ENCODE results near the gene MEF2C. TPM values are rescaled to one million over a fixed set of nuclear protein-coding genes. Genes with fewer than 3 reads are reported as not detected.

Gene MEF2C
- total and polyA plus RNA-seq, 2 of the 13 experiments (the other 11 are each of a cell fraction or from before 2014, with no cell fraction given): 0.02 TPM; not detected in 1

DNA sequence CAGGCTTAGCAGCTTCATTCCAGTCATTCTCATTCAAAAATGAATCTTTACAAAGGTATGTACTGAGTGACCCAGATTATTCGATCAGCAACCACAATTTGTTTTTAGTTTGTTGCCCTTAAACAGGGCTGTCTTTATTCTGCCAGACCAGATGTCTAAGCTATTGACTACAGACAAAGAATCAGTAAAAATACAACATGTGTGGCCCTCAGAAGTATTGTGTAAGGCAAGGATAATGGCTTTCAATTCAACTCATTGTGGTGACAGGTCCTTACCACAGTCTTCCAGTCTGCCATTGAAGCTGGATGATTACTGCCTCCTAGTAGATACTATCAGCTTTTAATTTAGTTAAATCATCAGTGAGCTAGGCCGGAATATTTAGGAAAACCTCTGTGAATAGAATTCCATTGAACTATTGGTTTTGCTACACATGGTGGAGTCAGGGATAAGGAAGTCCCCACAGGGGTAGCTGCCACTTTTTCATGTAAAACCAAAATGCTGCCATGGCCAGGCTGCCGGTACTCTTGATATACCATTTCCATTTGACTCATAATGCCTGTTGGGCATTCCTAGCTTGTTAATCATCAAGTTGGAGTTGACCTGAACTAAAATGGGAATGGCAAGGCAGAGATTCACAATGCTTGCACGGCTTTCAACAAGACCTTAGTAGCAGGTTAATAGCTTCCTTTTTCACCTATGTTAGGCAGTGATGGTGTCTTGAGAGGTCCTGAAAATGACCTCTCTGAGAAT, 175.6 kb downstream of the MEF2C start (continued):
- TF ChIP-seq, protein P1, sequence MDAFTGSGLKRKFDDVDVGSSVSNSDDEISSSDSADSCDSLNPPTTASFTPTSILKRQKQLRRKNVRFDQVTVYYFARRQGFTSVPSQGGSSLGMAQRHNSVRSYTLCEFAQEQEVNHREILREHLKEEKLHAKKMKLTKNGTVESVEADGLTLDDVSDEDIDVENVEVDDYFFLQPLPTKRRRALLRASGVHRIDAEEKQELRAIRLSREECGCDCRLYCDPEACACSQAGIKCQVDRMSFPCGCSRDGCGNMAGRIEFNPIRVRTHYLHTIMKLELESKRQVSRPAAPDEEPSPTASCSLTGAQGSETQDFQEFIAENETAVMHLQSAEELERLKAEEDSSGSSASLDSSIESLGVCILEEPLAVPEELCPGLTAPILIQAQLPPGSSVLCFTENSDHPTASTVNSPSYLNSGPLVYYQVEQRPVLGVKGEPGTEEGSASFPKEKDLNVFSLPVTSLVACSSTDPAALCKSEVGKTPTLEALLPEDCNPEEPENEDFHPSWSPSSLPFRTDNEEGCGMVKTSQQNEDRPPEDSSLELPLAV (CRISPR knock-in tag; conservative IDR thresholded peaks at IDR 0.05; ENCODE audit: low read depth): no peak
- TF ChIP-seq POLR2AphosphoS2 (IDR thresholded peaks at IDR 0.05; ENCODE audit: low read depth, low read length): no peak
- TF ChIP-seq, protein P2, sequence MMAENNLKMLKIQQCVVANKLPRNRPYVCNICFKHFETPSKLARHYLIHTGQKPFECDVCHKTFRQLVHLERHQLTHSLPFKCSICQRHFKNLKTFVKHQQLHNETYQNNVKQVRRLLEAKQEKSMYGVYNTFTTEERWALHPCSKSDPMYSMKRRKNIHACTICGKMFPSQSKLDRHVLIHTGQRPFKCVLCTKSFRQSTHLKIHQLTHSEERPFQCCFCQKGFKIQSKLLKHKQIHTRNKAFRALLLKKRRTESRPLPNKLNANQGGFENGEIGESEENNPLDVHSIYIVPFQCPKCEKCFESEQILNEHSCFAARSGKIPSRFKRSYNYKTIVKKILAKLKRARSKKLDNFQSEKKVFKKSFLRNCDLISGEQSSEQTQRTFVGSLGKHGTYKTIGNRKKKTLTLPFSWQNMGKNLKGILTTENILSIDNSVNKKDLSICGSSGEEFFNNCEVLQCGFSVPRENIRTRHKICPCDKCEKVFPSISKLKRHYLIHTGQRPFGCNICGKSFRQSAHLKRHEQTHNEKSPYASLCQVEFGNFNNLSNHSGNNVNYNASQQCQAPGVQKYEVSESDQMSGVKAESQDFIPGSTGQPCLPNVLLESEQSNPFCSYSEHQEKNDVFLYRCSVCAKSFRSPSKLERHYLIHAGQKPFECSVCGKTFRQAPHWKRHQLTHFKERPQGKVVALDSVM (CRISPR knock-in tag; IDR thresholded peaks at IDR 0.05): no peak

DNA sequence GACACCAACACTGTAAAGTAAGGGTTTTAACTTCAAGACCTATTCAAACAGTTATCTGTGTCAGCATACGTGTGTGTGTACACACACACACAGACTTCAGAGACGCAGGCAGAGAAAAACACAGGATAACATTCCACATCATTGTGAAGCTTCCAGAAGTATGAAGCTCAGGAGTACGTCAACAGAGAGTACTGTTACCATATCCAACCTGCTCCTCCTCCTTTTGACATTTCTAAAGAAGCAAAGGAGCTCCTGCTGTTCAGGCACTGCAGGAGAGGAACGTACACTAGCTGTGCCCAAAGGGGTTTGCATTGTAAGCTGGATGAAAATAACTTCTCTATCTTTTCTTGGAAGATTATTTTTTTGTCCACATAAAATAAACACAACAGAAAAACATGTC, 180.7 kb downstream of the MEF2C start:
- no peak for DNase-seq (ENCODE audit: low spot score)
- H3K4me2 ChIP-seq (ENCODE audit: low read depth, low read length): no peak overlapping the region
- no peaks in the 10 kb centered on the region for H4K20me1 ChIP-seq (ENCODE audit: insufficient read depth, low read length)
- no TSS peak for BruUV-seq (replicated peaks)
- FAIRE-seq: no peak
- H3K9me3 ChIP-seq (ENCODE audit: low read length): no peaks in the 10 kb centered on the region
- H3K27me3 ChIP-seq (ENCODE audit: control insufficient read depth in 1 of 2, insufficient read depth in 2 of 2, low read length in 2 of 2): no peaks in the 10 kb centered on the region
- no peaks in the 10 kb centered on the region for H3K79me2 ChIP-seq (ENCODE audit: insufficient read depth, low read length)
- 12% methylated on average over 4 of the region's 4 CpGs for WGBS (ENCODE audit: low lambda C conversion rate)
- no peaks in the 10 kb centered on the region for H3K36me3 ChIP-seq (replicated peaks in 1 of 2; ENCODE audit: control insufficient read depth in 1 of 2, insufficient read depth in 2 of 2, low read length in 2 of 2)
- H2AFZ ChIP-seq (ENCODE audit: low read length): no peak overlapping the region
- H3K9ac ChIP-seq (ENCODE audit: insufficient read depth, low read depth, low read length): no peak overlapping the region
- POLR2A ChIA-PET: no interaction called here
- CTCF ChIA-PET (ENCODE audit: low intra/inter-chr PET ratio, low total read pairs): no interaction called here
- in situ Hi-C loops (cut with HindIII; ENCODE audit: extremely low pct_ligation_motif_present, low pct_unique_long_range_greater_than_20kb): no loop called here
- no peaks in the 10 kb centered on the region for H3K4me1 ChIP-seq (ENCODE audit: insufficient read depth, low read length)
- TF ChIP-seq ZSCAN25 (CRISPR knock-in tag; IDR thresholded peaks at IDR 0.05) (no peak), ZBTB3 (CRISPR knock-in tag; IDR thresholded peaks at IDR 0.05; ENCODE audit: borderline replicate concordance, low read depth) (no peak), ZKSCAN8 (CRISPR knock-in tag; IDR thresholded peaks at IDR 0.05; ENCODE audit: borderline replicate concordance) (no peak), PHF8 (CRISPR knock-in tag; IDR thresholded peaks at IDR 0.05) (no peak), ZNF724P (CRISPR knock-in tag; IDR thresholded peaks at IDR 0.05; ENCODE audit: borderline replicate concordance) (no peak), KDM5A (IDR thresholded peaks at IDR 0.05; ENCODE audit: borderline replicate concordance, low read length) (no peak), PAWR (CRISPR knock-in tag; IDR thresholded peaks at IDR 0.05; ENCODE audit: borderline replicate concordance) (no peak), ZKSCAN1 (IDR thresholded peaks at IDR 0.05; ENCODE audit: low read length) (no peak), ZNF350 (CRISPR knock-in tag; IDR thresholded peaks at IDR 0.05; ENCODE audit: borderline replicate concordance, low read depth) (no peak), ZNF124 (CRISPR knock-in tag; IDR thresholded peaks at IDR 0.05) (no peak)
- TF ChIP-seq, protein P3, sequence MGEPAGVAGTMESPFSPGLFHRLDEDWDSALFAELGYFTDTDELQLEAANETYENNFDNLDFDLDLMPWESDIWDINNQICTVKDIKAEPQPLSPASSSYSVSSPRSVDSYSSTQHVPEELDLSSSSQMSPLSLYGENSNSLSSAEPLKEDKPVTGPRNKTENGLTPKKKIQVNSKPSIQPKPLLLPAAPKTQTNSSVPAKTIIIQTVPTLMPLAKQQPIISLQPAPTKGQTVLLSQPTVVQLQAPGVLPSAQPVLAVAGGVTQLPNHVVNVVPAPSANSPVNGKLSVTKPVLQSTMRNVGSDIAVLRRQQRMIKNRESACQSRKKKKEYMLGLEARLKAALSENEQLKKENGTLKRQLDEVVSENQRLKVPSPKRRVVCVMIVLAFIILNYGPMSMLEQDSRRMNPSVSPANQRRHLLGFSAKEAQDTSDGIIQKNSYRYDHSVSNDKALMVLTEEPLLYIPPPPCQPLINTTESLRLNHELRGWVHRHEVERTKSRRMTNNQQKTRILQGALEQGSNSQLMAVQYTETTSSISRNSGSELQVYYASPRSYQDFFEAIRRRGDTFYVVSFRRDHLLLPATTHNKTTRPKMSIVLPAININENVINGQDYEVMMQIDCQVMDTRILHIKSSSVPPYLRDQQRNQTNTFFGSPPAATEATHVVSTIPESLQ (CRISPR knock-in tag; conservative IDR thresholded peaks at IDR 0.05): no peak
- TF ChIP-seq, protein P4, sequence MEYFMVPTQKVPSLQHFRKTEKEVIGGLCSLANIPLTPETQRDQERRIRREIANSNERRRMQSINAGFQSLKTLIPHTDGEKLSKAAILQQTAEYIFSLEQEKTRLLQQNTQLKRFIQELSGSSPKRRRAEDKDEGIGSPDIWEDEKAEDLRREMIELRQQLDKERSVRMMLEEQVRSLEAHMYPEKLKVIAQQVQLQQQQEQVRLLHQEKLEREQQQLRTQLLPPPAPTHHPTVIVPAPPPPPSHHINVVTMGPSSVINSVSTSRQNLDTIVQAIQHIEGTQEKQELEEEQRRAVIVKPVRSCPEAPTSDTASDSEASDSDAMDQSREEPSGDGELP (IDR thresholded peaks at IDR 0.05; ENCODE audit: borderline replicate concordance, low read depth): no peak
- H3K4me3 ChIP-seq (replicated peaks in 1 of 3; ENCODE audit: insufficient read depth in 1 of 3, low read depth in 2 of 3, low read length in 3 of 3): no peak overlapping the region
- ATAC-seq: no peak
- intact Hi-C loops (cut with micrococcal nuclease; ENCODE audit: unreplicated experiment): no loop called here
- H3K27ac ChIP-seq (ENCODE audit: extremely low read length, insufficient read depth, low read length): no peak overlapping the region
